A549 (cell line): ENCODE measurements around the gene SST.

Source experiments
- CTCF ChIP-seq: fragments of >200 bp; sonication (Bioruptor Twin); formaldehyde crosslinking; IDR thresholded peaks from 3 replicates; pipeline ENCODE4 v1.5.1; 2016
- HMGXB4 ChIP-seq: fragments of 250-450 bp; sonication (Bioruptor Pico); IDR thresholded peaks from 2 replicates; pipeline ENCODE4 v1.5.0; 2021; ENCODE audit warnings: mild to moderate bottlenecking, moderate library complexity, borderline replicate concordance
- MAFK ChIP-seq: fragments of 450-650 bp; IDR thresholded peaks from 2 replicates; pipeline ENCODE4 v1.6.1; 2014; ENCODE audit not compliant: partially characterized antibody

- TF ChIP-seq HMGXB4 (CRISPR knock-in tag) = no peak
- no peak for TF ChIP-seq CTCF
- TF ChIP-seq MAFK = no peak
These were observed 47.4 kb upstream of the SST start for GRCh38 chr3:187717572-187717971.
